HepG2 (cell line): ENCODE measurements around the gene KCNE2. TPM values are rescaled to one million over a fixed set of nuclear protein-coding genes. Genes with fewer than 3 reads are reported as not detected.
A peak's percentile ranks its signal among the peaks of the same experiment; 100 is the strongest.

Experiments
- ARID4A ChIP-seq: sonication (generic); formaldehyde crosslinking; IDR thresholded peaks from 2 replicates; pipeline ENCODE4 v1.5.0; 2020; ENCODE audit warnings: mild to moderate bottlenecking, missing genetic modification reagents, borderline replicate concordance
- DMAP1 ChIP-seq: IDR thresholded peaks from 2 replicates; pipeline ENCODE4 v1.6.1; 2016
- FIP1L1 ChIP-seq: fragments of 200-400 bp; formaldehyde crosslinking; IDR thresholded peaks from 2 replicates; pipeline ENCODE4 v1.6.1; 2018; ENCODE audit warnings: low read depth, mild to moderate bottlenecking, low read length, moderate library complexity, borderline replicate concordance; ENCODE audit not compliant: insufficient read depth
- FOXA3 ChIP-seq: IDR thresholded peaks from 2 replicates; pipeline ENCODE4 v1.6.1; 2016; ENCODE audit warnings: missing genetic modification reagents, missing compliant biosample characterization
- GMEB1 ChIP-seq: sonication (generic); formaldehyde crosslinking; IDR thresholded peaks from 2 replicates; pipeline ENCODE4 v1.5.1; 2020; ENCODE audit warnings: missing genetic modification reagents, mild to moderate bottlenecking, borderline replicate concordance
- HMGXB4 ChIP-seq, 2 experiments: sonication (generic) in 1 of 2; formaldehyde crosslinking in 1 of 2; IDR thresholded peaks; 2 replicates each; pipeline versions ENCODE4 v1.4.0 to v1.6.1; 2018 to 2020; ENCODE audit warnings: missing genetic modification reagents in 2 of 2, borderline replicate concordance in 1 of 2, low read depth in 1 of 2, mild to moderate bottlenecking in 1 of 2, missing biosample characterization in 1 of 2
- HNRNPUL1 ChIP-seq: fragments of 200-400 bp; formaldehyde crosslinking; IDR thresholded peaks from 2 replicates; pipeline ENCODE4 v1.6.1; 2017; ENCODE audit warnings: low read depth, mild to moderate bottlenecking, low read length, moderate library complexity
- MZF1 ChIP-seq: sonication (generic); formaldehyde crosslinking; IDR thresholded peaks from 2 replicates; pipeline ENCODE4 v1.8.1; 2023; ENCODE audit warnings: mild to moderate bottlenecking, missing genetic modification reagents, borderline replicate concordance
- NFKB2 ChIP-seq: sonication (generic); formaldehyde crosslinking; IDR thresholded peaks from 2 replicates; pipeline ENCODE4 v1.4.0; 2020; ENCODE audit warnings: missing genetic modification reagents, borderline replicate concordance
- POLR2A ChIP-seq, 2 experiments: IDR thresholded peaks; 2 replicates each; pipeline ENCODE4 v1.6.1; 2011; ENCODE audit warnings: low read depth in 2 of 2, low read length in 2 of 2, mild to moderate bottlenecking in 1 of 2, moderate library complexity in 1 of 2; ENCODE audit not compliant: insufficient read depth in 1 of 2
- POLR2G ChIP-seq: fragments of 200-400 bp; formaldehyde crosslinking; IDR thresholded peaks from 2 replicates; pipeline ENCODE4 v1.6.1; 2018; ENCODE audit warnings: mild to moderate bottlenecking, low read depth, low read length, moderate library complexity
- SAP130 ChIP-seq: IDR thresholded peaks from 2 replicates; pipeline ENCODE4 v1.6.1; 2016; ENCODE audit warnings: low read depth
- TOPORS ChIP-seq: sonication (generic); formaldehyde crosslinking; IDR thresholded peaks from 2 replicates; pipeline ENCODE4 v1.8.0; 2023; ENCODE audit warnings: mild to moderate bottlenecking, missing genetic modification reagents
- U2AF2 ChIP-seq: fragments of 200-400 bp; formaldehyde crosslinking; IDR thresholded peaks from 2 replicates; pipeline ENCODE4 v1.6.1; 2017; ENCODE audit warnings: low read depth, mild to moderate bottlenecking, low read length
- ZBTB3 ChIP-seq: sonication (generic); formaldehyde crosslinking; IDR thresholded peaks from 2 replicates; pipeline ENCODE4 v1.4.0; 2020; ENCODE audit warnings: low read depth, mild to moderate bottlenecking, moderate library complexity, missing genetic modification reagents, borderline replicate concordance
- ZMYM3 ChIP-seq: sonication (generic); formaldehyde crosslinking; IDR thresholded peaks from 2 replicates; pipeline ENCODE4 v1.5.1; 2020; ENCODE audit warnings: mild to moderate bottlenecking, missing genetic modification reagents
- ZNF101 ChIP-seq: sonication (generic); formaldehyde crosslinking; IDR thresholded peaks from 2 replicates; pipeline ENCODE4 v1.4.0; 2020; ENCODE audit warnings: mild to moderate bottlenecking, low read depth, missing genetic modification reagents, borderline replicate concordance
- ZNF44 ChIP-seq: sonication (generic); formaldehyde crosslinking; IDR thresholded peaks from 2 replicates; pipeline ENCODE4 v1.5.1; 2020; ENCODE audit warnings: mild to moderate bottlenecking, missing genetic modification reagents
- ZNF496 ChIP-seq: sonication (generic); formaldehyde crosslinking; IDR thresholded peaks from 2 replicates; pipeline ENCODE4 v1.8.1; 2023; ENCODE audit warnings: mild to moderate bottlenecking, moderate library complexity, missing genetic modification reagents; ENCODE audit not compliant: insufficient replicate concordance
- ZNF501 ChIP-seq: sonication (generic); formaldehyde crosslinking; IDR thresholded peaks from 2 replicates; pipeline ENCODE4 v1.5.1; 2020; ENCODE audit warnings: mild to moderate bottlenecking, moderate library complexity, missing genetic modification reagents
- ZNF552 ChIP-seq: sonication (generic); formaldehyde crosslinking; IDR thresholded peaks from 2 replicates; pipeline ENCODE4 v1.9.0; 2022; ENCODE audit warnings: missing genetic modification reagents, mild to moderate bottlenecking, borderline replicate concordance
- ZNF615 ChIP-seq: sonication (generic); formaldehyde crosslinking; IDR thresholded peaks from 2 replicates; pipeline ENCODE4 v1.5.0; 2020; ENCODE audit warnings: mild to moderate bottlenecking, missing genetic modification reagents, borderline replicate concordance
- ZNF644 ChIP-seq: IDR thresholded peaks from 2 replicates; pipeline ENCODE4 v1.6.1; 2016; ENCODE audit warnings: low read depth
- ZNF747 ChIP-seq: sonication (generic); formaldehyde crosslinking; IDR thresholded peaks from 2 replicates; pipeline ENCODE4 v1.8.1; 2023; ENCODE audit warnings: missing genetic modification reagents, mild to moderate bottlenecking, borderline replicate concordance
- polyA plus RNA-seq, 8 experiments: library from polyadenylated mRNA; depleted of rRNA in 3 of 8; stranded (reverse) in 7 of 8; unstranded in 1 of 8; fragments of >200 nt; fragmentation: Illumina TruSeq in 4 of 8; extraction: Trizol in 4 of 8; gene quantifications; 2 replicates each; pipeline versions ENCODE4 v1.2.1 to v1.2.3, GENCODE V29; 2011 to 2016; ENCODE audit warnings: low read depth in 4 of 8, missing spikeins in 1 of 8, mixed read lengths in 1 of 8; ENCODE audit not compliant: insufficient read depth in 1 of 8
- total RNA-seq, 5 experiments: library from RNA; depleted of rRNA; stranded (reverse); fragments of >200 nt; fragmentation: Illumina TruSeq; extraction: Trizol; gene quantifications; 2 replicates each; pipeline ENCODE4 v1.2.3, GENCODE V29; 2016; ENCODE audit warnings: low read depth in 1 of 5

KCNE2 gene
- total and polyA plus RNA-seq, 2 of the 13 experiments (the other 11 are each of a cell fraction or from before 2014, with no cell fraction given) = not detected

- TF ChIP-seq HMGXB4 (CRISPR knock-in tag; IDR thresholded peaks at IDR 0.05; ENCODE audit: borderline replicate concordance in 1 of 2, low read depth in 1 of 2) (peak in 1 of 2 experiments; percentile 49; a peak in 1 of 4 replicates), POLR2G (no peak), SAP130 (CRISPR knock-in tag) (peak; percentile 82), ZMYM3 (CRISPR knock-in tag) (peak; percentile 93), NFKB2 (CRISPR knock-in tag) (no peak), ZNF644 (CRISPR knock-in tag) (peak; percentile 70; the same call in 1 of the 2 replicates), ZNF101 (CRISPR knock-in tag) (no peak), ZNF552 (CRISPR knock-in tag) (no peak), ZNF496 (CRISPR knock-in tag) (no peak), ZNF44 (CRISPR knock-in tag) (no peak), ARID4A (peak; percentile 60; the same call in 1 of the 2 replicates), FIP1L1 (no peak), ZNF747 (0 out of 2 replicates have a peak, but pooled peaks have one; percentile 34), ZNF615 (CRISPR knock-in tag) (no peak), DMAP1 (CRISPR knock-in tag) (no peak), MZF1 (CRISPR knock-in tag) (no peak), ZNF501 (CRISPR knock-in tag) (0 out of 2 replicates have a peak, but pooled peaks have one; percentile 29), TOPORS (CRISPR knock-in tag) (no peak), U2AF2 (no peak), GMEB1 (no peak), HNRNPUL1 (no peak), POLR2A (IDR thresholded peaks at IDR 0.05; ENCODE audit: insufficient read depth in 1 of 2, low read depth in 2 of 2, low read length in 2 of 2) (no peak), FOXA3 (CRISPR knock-in tag) (peak; percentile 82), ZBTB3 (peak; percentile 68; the same call in 1 of the 2 replicates)
These were observed 8.5 kb downstream of the KCNE2 start (continued) for GRCh38 chr21:34372321-34372720.
